Activated CD4-positive, alpha-beta T cell treated with anti-CD3 and anti-CD28 coated beads, Interleukin-2, amount 50 U/mL, for 4 hours (primary cell): Measurements from ENCODE around the gene LAMC3.

ENCODE experiments used
- DNase-seq, 2 experiments: peaks; one replicate each; pipeline ENCODE4 v3.0.0-alpha.2; 2020

The LAMC3 gene

GRCh38 chr9:131048820-131049219 is 39.8 kb downstream of the LAMC3 start:
- DNase-seq = no peak

GRCh38 chr9:131049829-131050715 is 41.1 kb downstream of the LAMC3 start:
- DNase-seq = no peak

- DNase-seq = no peak
Observed at GRCh38 chr9:131050831-131051230, 41.9 kb downstream of the LAMC3 start.

GRCh38 chr9:131051592-131052517 is 42.9 kb downstream of the LAMC3 start:
- no peak for DNase-seq

- DNase-seq = no peak
Observed at GRCh38 chr9:131053896-131054295, 44.9 kb downstream of the LAMC3 start.

GRCh38 chr9:131056781-131057506 is 48.0 kb downstream of the LAMC3 start:
- DNase-seq = no peak

- no peak for DNase-seq
Observed at GRCh38 chr9:131060900-131061630, 52.1 kb downstream of the LAMC3 start.

GRCh38 chr9:131062969-131063368 is 54.0 kb downstream of the LAMC3 start:
- DNase-seq = no peak

- no peak for DNase-seq
Observed at GRCh38 chr9:131065599-131065998, 56.6 kb downstream of the LAMC3 start.

- no peak for DNase-seq
Observed at GRCh38 chr9:131067625-131068024, 58.7 kb downstream of the LAMC3 start.

- DNase-seq = no peak
Observed at GRCh38 chr9:131068076-131068816, 59.3 kb downstream of the LAMC3 start.

GRCh38 chr9:131069699-131070098 is 60.7 kb downstream of the LAMC3 start:
- DNase-seq = no peak

GRCh38 chr9:131072107-131072870 is 63.3 kb downstream of the LAMC3 start:
- DNase-seq = no peak

GRCh38 chr9:131072871-131073237 is 63.9 kb downstream of the LAMC3 start:
- no peak for DNase-seq

GRCh38 chr9:131076347-131077195 is 67.6 kb downstream of the LAMC3 start:
- DNase-seq = no peak

- no peak for DNase-seq
Observed at GRCh38 chr9:131078427-131079366, 69.7 kb downstream of the LAMC3 start.

GRCh38 chr9:131080589-131080988 is 71.6 kb downstream of the LAMC3 start:
- DNase-seq = no peak

GRCh38 chr9:131081868-131082267 is 72.9 kb downstream of the LAMC3 start:
- no peak for DNase-seq
